ENCODE data around the gene SNX4. TPM values are rescaled to one million over a fixed set of nuclear protein-coding genes. Genes with fewer than 3 reads are reported as not detected.

Gene SNX4
- total and polyA plus RNA-seq, 2 of the 4 experiments (the other 2 are of a cell fraction) = 10.7 to 25.6 TPM

DNA sequence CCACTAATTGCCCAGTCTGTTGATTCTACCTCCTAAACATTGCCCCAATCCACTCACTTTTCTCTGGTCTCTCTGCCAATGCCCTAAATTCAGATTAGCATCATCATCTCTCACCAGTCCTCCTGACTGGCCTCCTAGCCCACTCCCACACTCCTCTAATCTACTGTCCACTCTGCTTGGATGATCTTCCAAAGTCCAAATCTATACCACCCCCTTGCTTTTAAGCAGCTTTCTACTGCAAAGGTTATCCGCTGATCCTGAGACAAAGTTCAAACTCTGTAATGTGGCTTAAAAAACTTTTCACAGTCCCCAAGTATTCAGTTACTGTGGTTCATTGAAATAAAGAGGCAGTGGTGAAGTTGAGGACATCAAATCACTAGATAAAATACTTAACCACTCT lies 37.6 kb downstream of the SNX4 start:
- H3K56ac ChIP-seq (ENCODE audit: extremely low read depth, insufficient read depth, low read length) = no peak overlapping the region
- H3K18ac ChIP-seq (ENCODE audit: low read depth, low read length) = no peak overlapping the region
- no peak overlapping the region for H2BK5ac ChIP-seq (ENCODE audit: low read depth, low read length, poor library complexity, severe bottlenecking)
- H3K4me2 ChIP-seq (ENCODE audit: low read depth, low read length) = no peak overlapping the region
- POLR2A ChIA-PET (ENCODE audit: unreplicated experiment) = no interaction called here
- H4K5ac ChIP-seq (ENCODE audit: low read depth, low read length) = no peak overlapping the region
- no peak for TF ChIP-seq MAZ (IDR thresholded peaks at IDR 0.05; ENCODE audit: borderline replicate concordance, low read depth, low read length)
- DNase-seq = no peak
- no peaks in the 10 kb centered on the region for H3K9me3 ChIP-seq (ENCODE audit: control insufficient read depth, insufficient read depth, low read length)
- H2AK5ac ChIP-seq (ENCODE audit: low read depth, low read length) = no peak overlapping the region
- in situ Hi-C loops (cut with MboI; ENCODE audit: low sequenced_read_pairs) (no loop called here), intact Hi-C loops (cut with micrococcal nuclease) (no loop called here), dilution Hi-C loops (cut with HindIII; ENCODE audit: low sequenced_read_pairs, unreplicated experiment) (no loop called here)
- no peak for ATAC-seq (ENCODE audit: low read depth)
- no peak overlapping the region for H2AFZ ChIP-seq (replicated peaks; ENCODE audit: low read length, poor library complexity)
- H3K36me3 ChIP-seq (ENCODE audit: control insufficient read depth, insufficient read depth, low read length) = peaks cover 18% of the 10 kb centered on the region
- H3K14ac ChIP-seq (replicated peaks; ENCODE audit: low read depth, low read length) = no peak overlapping the region
- no peak overlapping the region for H3K27ac ChIP-seq (ENCODE audit: insufficient read depth, low read length)
- H3K4me1 ChIP-seq (ENCODE audit: control insufficient read depth, insufficient read depth, low read length) = peaks cover 2% of the 10 kb centered on the region; the same call in 1 of the 2 replicates
- H3K27me3 ChIP-seq (ENCODE audit: control insufficient read depth, insufficient read depth, low read length) = no peaks in the 10 kb centered on the region
- peaks cover 17 to 27% of the 10 kb centered on the region in 2 experiments for H3K79me1 ChIP-seq (ENCODE audit: low read depth in 1 of 2, low read length in 2 of 2)
- no peak overlapping the region for H2AK9ac ChIP-seq (replicated peaks; ENCODE audit: low read depth, low read length, poor library complexity)
- no CpG with 5 or more reads among the region's 1 CpG for WGBS, 2 experiments (ENCODE audit: extremely low coverage in 2 of 2, insufficient read length in 1 of 2)
- no TSS peak for BruUV-seq (replicated peaks)
- H4K20me1 ChIP-seq (ENCODE audit: insufficient read depth, low read length) = no peaks in the 10 kb centered on the region; the same call in 1 of the 2 replicates
- no peak overlapping the region; the same call in 1 of the 2 replicates for H2BK20ac ChIP-seq (ENCODE audit: low read depth, low read length)
- H3K23ac ChIP-seq (ENCODE audit: low read depth, low read length) = no peak overlapping the region
- H3K9ac ChIP-seq (ENCODE audit: low read depth, low read length) = no peak overlapping the region
- peaks cover 3% of the 10 kb centered on the region; the same call in 1 of the 2 replicates for H3K9me1 ChIP-seq (ENCODE audit: insufficient read depth, low read length)
- H2BK120ac ChIP-seq (ENCODE audit: low read depth, low read length) = no peak overlapping the region
- H4K8ac ChIP-seq (ENCODE audit: low read depth in 2 of 2, low read length in 2 of 2) = no peak overlapping the region
- H3K4me3 ChIP-seq (ENCODE audit: insufficient read depth, low read depth, low read length) = no peak overlapping the region
- CTCF ChIA-PET = no interaction called here
- no peak overlapping the region for H4K91ac ChIP-seq (ENCODE audit: insufficient read depth, low read depth, low read length)
- H2BK15ac ChIP-seq (ENCODE audit: low read depth, low read length) = no peak overlapping the region
- no peak overlapping the region for H3K4ac ChIP-seq (ENCODE audit: low read depth, low read length)
